ENCODE measurements around the gene NFKBIE.
"Not testable (repeated sequence)": the region's sequence is repeated elsewhere in the genome, so short reads cannot be mapped to it uniquely, and the experiment has no call there.

Gene NFKBIE

GRCh38 chr6:44245391-44245911 lies 19.9 kb downstream of the NFKBIE start:
- DNase-seq (ENCODE audit: low spot score), result no peak

DNA sequence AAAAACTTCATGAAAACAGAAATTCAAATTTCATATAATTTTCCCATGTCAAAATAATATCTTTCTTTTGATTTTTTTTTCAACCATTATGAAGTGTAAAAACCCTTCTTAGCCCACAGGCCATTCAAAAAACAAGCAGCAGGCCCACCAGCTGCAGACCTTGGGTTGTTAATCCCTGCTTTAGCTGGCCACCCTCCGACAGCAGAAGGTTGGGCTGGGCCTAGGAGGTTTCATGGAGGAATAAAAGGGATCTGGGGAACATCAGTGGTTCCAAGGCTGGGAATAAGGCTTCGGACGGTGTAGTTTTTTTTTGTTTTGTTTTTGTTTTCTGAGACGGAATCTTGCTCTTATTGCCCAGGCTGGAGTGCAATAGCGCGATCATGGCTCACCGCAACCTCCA lies 22.0 kb downstream of the NFKBIE start:
- DNase-seq (ENCODE audit: low spot score), result no peak

DNA sequence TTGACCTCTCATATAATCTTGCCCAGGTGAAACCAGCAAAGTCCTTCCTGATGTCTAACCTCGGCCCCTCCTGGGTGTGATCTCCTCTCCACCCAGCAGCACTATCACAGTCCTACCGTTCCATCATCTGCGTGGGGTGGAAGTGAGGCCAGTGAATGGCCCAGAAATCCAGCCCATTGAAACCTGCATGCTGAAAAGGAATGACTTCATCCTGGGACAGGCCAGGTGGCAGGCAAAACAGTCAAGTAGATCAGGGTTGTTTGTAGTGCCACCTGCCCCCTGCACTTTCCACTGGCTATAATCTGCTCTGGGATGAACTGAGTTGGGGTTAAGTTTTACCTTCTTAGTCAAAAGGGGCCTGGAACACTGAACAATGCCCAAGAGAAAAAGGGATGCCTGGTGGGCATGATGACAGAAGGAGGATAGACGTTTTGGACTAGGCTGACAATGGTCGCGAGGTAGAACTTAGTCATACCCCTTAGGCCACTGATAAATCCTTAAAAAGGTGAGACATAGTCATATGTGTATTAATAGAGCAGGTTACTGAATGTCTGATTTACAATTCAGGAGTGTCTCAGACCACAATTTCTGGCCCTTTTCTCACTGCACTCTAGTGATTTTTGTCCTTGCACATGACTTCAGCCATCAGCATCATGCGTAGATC lies 26.5 kb downstream of the NFKBIE start:
- no peak for DNase-seq (ENCODE audit: low spot score)

DNA sequence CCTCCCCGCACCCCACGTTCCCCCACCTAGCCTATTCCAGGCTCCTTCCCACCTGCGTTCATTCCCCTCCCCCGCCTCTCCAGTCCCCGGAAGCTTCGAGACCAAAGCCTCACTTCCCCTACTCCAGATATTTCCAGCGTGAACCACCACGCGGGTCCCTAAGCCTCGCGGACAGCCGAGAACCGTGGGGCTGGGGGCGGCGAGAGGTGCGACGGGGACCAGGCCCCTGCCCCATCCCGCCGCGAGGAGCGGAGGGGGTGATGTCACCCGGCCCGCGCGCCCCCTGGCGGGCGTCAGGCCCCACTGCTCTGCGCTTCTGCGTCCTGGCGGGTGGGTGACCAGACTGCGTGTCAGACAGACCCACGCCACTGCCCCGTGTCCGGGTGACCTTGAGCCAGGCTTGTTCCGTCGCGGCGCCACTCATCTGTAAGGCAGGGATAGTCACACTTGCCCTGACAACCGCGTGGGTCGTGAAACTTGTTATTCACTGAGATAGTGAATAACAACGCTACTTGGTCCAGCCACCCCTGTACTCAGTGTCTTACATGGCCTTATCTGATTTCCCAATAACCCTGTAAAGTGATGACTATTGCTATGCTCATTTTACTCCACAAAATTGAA lies 27.4 kb downstream of the NFKBIE start:
- peak; percentile 86 for DNase-seq (ENCODE audit: low spot score)

DNA sequence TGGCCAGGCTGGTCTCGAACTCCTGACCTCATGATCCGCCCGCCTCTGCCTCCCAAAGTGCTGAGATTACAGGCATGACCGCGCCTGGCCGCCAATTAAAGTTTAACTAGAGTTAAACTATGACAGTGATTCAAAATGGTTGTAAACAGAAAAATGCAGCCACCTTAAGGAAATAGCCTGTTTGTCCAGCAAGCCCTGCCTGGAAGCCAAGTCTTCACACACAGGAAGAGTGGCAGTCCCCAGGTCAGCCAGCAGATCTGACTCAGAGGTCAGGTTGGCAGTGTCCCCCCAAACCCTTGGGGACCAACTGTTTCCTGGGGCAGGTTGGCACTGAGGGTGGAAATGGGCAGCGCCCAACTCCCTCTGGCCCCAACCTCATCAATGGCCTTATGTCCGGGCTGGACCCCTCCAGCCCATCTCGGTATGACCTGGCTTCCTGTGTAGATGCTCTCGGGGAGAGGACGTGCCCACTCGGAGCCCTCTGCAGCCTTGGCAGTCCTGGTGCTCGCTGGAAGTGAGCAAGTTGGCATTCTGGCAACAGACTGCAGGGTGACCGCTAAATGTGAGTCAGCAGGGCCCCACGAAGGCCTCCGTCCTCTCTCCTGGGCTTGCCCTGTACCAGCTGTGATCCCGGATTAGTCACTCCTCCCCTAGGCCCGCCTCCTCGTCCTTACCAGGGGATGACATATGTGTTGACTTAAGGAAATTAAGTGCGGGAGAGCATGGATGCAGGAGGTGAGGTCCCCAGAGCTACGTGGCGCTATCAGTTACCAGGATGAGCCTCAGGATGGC lies 28.1 kb downstream of the NFKBIE start:
- DNase-seq (ENCODE audit: low spot score), result peak; percentile 54

DNA sequence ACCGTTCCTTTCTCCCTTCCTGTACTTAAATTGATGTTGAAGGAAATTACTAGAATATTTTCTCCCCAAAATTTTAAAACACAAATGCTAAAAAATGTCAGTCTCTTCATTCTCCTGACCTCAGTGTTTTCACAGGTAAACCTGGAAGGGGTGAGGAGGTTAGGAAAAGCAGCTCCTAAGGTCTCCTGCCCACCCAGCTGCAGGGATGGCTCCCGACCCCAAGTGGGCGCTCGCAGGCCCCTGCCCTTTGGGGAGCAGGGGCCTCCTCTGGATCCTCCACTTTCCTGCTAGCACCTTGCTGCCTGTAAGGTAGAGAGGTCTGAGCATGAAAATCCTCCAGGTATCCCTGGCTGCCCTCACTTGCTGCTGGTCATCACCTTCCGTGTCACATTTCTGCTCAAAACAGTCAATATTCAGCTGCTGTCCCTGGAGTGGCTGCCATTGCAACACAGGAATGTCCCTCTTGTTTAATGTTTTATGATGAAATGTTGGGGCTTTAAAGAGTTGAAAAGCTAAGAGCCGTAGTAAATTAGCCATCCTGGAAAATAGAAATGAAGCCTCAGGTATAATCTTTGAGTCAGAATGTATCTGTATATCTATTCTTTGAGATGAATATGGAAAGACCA lies 29.3 kb downstream of the NFKBIE start:
- no peak for DNase-seq (ENCODE audit: low spot score)

DNA sequence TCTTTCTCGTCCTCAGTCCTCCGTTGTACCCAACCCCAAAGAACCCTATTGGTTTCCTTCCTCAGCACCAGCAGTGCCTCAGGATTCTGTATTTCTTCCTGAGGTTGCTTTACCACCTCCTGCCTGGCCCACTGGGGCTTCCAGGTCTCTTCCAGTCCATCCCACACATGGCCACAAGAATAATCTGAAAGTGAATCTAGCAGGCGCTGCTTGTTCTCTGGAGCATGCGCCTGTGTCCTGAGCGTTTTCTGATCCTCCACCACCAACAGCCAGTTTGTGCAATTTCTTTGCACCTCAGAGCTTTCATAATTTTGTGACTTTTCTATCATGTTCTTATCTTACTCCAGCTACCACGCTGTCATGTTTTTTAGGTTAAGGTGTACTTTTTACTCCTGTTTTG lies 30.1 kb downstream of the NFKBIE start:
- DNase-seq (ENCODE audit: low spot score), result no peak

GRCh38 chr6:44234101-44235025 lies 31.0 kb downstream of the NFKBIE start:
- DNase-seq (ENCODE audit: low spot score), result peak; percentile 53

DNA sequence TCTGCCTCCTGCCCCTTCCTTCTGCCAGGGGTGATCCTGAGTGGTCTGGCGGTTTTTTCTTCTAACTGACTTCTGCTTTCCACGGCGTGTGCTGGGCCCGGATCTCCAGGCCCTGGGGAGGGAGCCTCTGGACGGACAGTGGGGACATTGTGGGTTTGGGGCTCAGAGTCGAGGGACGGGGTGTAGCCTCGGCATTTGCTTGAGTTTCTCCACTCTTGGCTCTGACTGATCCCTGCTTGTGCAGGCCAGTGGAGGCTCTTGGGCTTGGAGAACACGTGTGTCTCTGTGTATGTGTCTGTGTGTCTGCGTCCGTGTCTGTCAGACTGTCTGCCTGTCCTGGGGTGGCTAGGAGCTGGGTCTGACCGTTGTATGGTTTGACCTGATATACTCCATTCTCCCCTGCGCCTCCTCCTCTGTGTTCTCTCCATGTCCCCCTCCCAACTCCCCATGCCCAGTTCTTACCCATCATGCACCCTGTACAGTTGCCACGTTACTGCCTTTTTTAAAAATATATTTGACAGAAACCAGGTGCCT lies 31.7 kb downstream of the NFKBIE start:
- DNase-seq (ENCODE audit: low spot score), result no peak

GRCh38 chr6:44232676-44233566 lies 32.4 kb downstream of the NFKBIE start:
- DNase-seq (ENCODE audit: low spot score), result no peak

GRCh38 chr6:44231426-44231825 lies 33.9 kb downstream of the NFKBIE start:
- DNase-seq (ENCODE audit: low spot score), result not testable (repeated sequence)

DNA sequence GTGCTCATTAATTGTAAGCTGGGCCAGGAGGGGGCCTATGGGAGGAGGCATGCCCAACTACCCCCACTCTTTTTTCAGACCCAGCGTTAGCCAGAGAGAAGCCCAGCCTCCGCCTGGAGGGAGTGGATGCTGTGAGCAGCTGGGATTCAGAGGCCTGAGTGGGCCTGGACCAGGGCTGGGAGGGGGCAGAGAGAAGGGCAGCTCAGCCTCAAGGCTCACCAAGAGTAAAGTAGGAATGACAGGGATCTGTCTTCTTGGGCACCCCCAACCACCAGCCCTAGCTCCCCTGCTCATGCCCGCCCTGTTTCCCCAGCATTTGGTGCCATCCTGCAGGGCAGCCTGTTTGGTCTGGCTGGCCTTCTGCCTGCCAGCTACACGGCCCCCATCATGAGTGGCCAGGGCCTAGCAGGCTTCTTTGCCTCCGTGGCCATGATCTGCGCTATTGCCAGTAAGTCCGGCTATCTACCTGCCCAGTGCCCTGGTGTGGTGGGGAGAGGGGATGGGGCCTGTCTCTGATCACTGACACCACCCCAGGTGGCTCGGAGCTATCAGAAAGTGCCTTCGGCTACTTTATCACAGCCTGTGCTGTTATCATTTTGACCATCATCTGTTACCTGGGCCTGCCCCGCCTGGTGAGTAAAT lies 35.2 kb downstream of the NFKBIE start:
- no peak for DNase-seq (ENCODE audit: low spot score)

DNA sequence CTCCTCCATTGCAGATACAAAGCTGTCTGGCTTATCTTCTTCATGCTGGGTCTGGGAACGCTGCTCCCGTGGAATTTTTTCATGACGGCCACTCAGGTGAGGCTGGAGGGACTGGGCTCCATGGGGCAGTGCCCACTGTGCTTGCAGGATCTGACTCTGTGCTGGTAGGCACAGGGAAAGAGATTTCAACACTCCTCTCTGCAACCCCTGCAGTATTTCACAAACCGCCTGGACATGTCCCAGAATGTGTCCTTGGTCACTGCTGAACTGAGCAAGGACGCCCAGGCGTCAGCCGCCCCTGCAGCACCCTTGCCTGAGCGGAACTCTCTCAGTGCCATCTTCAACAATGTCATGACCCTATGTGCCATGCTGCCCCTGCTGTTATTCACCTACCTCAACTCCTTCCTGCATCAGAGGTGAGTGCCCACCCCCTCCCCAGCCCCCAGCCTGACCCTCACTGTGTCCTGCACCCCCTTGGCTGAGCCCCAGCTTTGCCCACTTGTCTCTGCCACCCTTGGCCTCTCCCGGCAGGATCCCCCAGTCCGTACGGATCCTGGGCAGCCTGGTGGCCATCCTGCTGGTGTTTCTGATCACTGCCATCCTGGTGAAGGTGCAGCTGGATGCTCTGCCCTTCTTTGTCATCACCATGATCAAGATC lies 35.8 kb downstream of the NFKBIE start:
- DNase-seq (ENCODE audit: low spot score), result no peak

GRCh38 chr6:44228836-44229235 lies 36.5 kb downstream of the NFKBIE start:
- DNase-seq (ENCODE audit: low spot score), result no peak

DNA sequence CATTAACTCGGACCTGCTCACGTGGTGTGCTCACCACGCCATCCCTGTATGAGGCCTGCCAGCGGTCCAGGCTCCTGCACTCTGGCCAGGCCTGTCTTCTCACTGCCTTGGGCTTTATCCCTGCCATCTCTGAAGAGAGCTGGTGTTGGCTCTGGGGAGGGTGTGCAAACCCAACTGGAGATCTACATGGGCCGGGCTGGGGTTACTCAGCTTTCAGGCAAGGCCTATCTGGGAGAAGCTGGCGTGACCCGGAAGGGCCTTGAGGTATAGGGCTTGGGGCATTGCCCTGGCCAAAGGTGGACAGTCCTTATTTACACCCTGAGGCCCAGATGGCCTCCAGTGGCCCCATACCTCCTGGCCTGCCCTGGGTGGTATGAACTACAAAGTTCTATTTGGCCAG lies 36.9 kb downstream of the NFKBIE start:
- no peak for DNase-seq (ENCODE audit: low spot score)

GRCh38 chr6:44228031-44228430 lies 37.3 kb downstream of the NFKBIE start:
- DNase-seq (ENCODE audit: low spot score), result no peak

GRCh38 chr6:44227148-44227793 lies 38.1 kb downstream of the NFKBIE start:
- no peak for DNase-seq (ENCODE audit: low spot score)

DNA sequence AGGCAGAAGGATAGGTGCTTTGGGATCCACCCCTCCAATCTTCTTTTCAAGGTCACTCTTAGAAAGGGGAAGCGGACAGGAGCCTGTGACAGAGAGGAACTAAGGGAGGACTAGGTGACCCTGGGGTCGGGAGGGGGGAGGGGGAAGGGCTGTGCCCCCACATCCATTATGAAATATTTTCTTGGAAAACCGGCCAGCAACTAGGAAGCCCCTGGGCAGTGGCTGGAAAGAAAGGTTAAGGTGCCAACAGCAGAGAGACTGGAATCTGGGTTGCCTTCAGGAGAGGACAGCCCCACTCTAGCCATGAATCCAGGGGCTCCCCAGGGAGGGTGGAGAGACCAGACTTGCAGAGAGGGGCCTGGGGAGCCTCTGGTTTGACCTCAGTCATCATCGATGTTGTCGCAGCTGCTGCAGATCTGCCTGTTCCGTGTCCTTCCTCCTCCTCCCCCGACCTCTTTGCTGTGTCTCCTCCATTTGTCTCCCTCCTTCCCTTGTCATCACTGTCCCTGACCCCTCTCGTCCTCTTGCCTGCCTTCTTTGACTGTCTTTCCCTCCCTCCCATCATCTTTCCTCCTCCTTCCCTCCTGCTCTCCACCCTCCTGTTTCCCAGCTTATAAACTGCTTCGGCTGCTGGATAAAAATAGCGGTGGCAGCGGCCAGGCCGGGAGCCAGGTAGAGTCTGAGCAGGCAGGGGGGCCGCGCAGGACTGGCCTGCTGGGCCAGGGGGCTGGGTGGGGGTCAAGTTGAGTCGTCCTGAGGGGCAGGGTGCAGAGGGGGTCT lies 38.8 kb downstream of the NFKBIE start:
- DNase-seq (ENCODE audit: low spot score), result no peak
